Astrocyte (in vitro differentiated cells and primary cell): Measurements from ENCODE around the gene CBX2.

Experiments used
- EZH2 ChIP-seq: IDR thresholded peaks from 2 replicates; pipeline ENCODE4 v1.6.1; 2012; ENCODE audit warnings: mild to moderate bottlenecking, low read length, inconsistent platforms; ENCODE audit not compliant: insufficient read depth
- TF ChIP-seq, protein P1 (sequence below): IDR thresholded peaks from 2 replicates; pipeline ENCODE4 v1.5.1; 2011; ENCODE audit warnings: low read depth, mild to moderate bottlenecking, inconsistent platforms, low read length, moderate library complexity; ENCODE audit not compliant: insufficient read depth

DNA sequence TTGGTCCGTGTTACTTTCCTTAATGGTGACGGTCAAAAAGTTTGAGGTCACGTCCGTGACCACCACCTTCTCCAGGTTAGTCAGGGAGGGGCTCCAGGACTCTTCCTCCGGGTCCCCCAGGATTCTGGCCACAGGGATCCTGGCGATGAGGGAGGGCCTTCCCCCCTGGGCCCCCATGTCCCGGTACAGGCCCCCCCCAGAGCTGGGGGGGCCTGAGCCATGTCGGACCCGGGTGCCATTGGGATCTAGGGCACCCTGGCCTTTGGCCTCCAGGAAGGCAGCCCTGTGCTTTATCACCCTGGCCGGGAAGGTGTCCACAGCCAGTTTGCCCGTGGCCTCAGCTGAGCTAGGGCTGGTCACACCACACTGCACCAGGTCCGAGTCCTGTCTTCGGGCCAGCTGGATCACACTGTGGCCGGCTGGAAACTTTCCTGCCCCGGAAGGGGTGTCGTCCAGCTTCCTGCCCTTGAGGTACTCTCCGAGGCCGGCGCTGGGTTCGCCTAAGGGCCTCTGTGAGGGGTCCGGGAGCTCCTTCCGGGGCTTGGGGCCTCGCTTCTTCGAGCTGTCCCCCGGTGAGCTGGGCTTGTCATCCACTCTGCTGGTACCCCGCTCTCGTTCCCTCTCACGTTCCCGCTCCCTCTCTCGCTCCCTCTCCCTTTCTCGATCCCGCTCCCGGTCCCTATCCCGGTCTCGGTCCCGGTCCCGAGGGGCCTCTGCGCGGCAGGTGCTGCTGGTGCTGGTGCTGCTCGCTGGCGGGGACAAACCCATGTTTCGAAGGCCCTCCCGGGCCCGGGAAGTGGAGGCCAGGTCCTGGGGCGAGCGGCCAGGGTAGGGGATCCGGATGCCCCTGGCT, 16.9 kb downstream of the CBX2 start:
- TF ChIP-seq, protein P1, sequence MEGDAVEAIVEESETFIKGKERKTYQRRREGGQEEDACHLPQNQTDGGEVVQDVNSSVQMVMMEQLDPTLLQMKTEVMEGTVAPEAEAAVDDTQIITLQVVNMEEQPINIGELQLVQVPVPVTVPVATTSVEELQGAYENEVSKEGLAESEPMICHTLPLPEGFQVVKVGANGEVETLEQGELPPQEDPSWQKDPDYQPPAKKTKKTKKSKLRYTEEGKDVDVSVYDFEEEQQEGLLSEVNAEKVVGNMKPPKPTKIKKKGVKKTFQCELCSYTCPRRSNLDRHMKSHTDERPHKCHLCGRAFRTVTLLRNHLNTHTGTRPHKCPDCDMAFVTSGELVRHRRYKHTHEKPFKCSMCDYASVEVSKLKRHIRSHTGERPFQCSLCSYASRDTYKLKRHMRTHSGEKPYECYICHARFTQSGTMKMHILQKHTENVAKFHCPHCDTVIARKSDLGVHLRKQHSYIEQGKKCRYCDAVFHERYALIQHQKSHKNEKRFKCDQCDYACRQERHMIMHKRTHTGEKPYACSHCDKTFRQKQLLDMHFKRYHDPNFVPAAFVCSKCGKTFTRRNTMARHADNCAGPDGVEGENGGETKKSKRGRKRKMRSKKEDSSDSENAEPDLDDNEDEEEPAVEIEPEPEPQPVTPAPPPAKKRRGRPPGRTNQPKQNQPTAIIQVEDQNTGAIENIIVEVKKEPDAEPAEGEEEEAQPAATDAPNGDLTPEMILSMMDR: no peak
- TF ChIP-seq EZH2: no peak
